Activated CD8-positive, alpha-beta memory T cell treated with anti-CD3 and anti-CD28 coated beads, Interleukin-2, amount 50 U/mL, for 48 hours (primary cell): ENCODE results near the gene RAB13.

ENCODE experiments used
- DNase-seq: peaks from one replicate; pipeline ENCODE4 v3.0.0-alpha.2; 2020

The RAB13 gene

GRCh38 chr1:153932156-153933131, 53.7 kb downstream of the RAB13 start:
- no peak for DNase-seq
